HUDEP-2 (cell line): ENCODE measurements around the gene SLC17A9.

Experiments
- DNase-seq, 76 experiments: peaks; one replicate each; lab custom pipeline; 2025; ENCODE audit not compliant: unreplicated experiment in 76 of 76; lab: John Stamatoyannopoulos, UW

The SLC17A9 gene

GRCh38 chr20:62937268-62938104 is 15.0 kb upstream of the SLC17A9 start:
- peak in 74 of 76 experiments; percentile 69 to 98 (median 93) for DNase-seq

GRCh38 chr20:62938105-62938888 is 14.2 kb upstream of the SLC17A9 start, which contains the start of gene GID8:
Gene GID8, plus strand, starts transcription at chr20:62938147. Its CDS starts 3,356 bp downstream, at chr20:62941503.
- DNase-seq = peak in 25 of 76 experiments; percentile 8 to 45 (median 23)

- no peak for DNase-seq
Observed at GRCh38 chr20:62940875-62941274, 11.6 kb upstream of the SLC17A9 start.

- no peak for DNase-seq
Observed at GRCh38 chr20:62941792-62942191, 10.7 kb upstream of the SLC17A9 start.

- no peak for DNase-seq
Observed at GRCh38 chr20:62942456-62942855, 10.1 kb upstream of the SLC17A9 start.

- no peak for DNase-seq
Observed at GRCh38 chr20:62943396-62943795, 9.1 kb upstream of the SLC17A9 start.

- no peak for DNase-seq
Observed at GRCh38 chr20:62944184-62944583, 8.3 kb upstream of the SLC17A9 start.

GRCh38 chr20:62944746-62945145 is 7.8 kb upstream of the SLC17A9 start:
- no peak for DNase-seq

GRCh38 chr20:62945771-62946339 is 6.7 kb upstream of the SLC17A9 start:
- no peak for DNase-seq

GRCh38 chr20:62946918-62947317 is 5.6 kb upstream of the SLC17A9 start:
- peak in 47 of 76 experiments; percentile 15 to 79 (median 52) for DNase-seq

GRCh38 chr20:62947532-62948300 is 4.8 kb upstream of the SLC17A9 start:
- DNase-seq = no peak

- DNase-seq = no peak
Observed at GRCh38 chr20:62949153-62949821, 3.2 kb upstream of the SLC17A9 start.

GRCh38 chr20:62949962-62950361 is 2.5 kb upstream of the SLC17A9 start:
- no peak for DNase-seq

GRCh38 chr20:62950741-62951140 is 1.8 kb upstream of the SLC17A9 start:
- no peak for DNase-seq

GRCh38 chr20:62951143-62951895 is 1.2 kb upstream of the SLC17A9 start:
- no peak for DNase-seq

- DNase-seq = no peak
Observed at GRCh38 chr20:62951896-62952372, 575 bp upstream of the SLC17A9 start.

- DNase-seq = peak in 16 of 76 experiments; percentile 5 to 51 (median 28)
Observed at GRCh38 chr20:62952968-62953838, 694 bp downstream of the SLC17A9 start.
